PFSK-1 (cell line): ENCODE measurements around the gene BMF.

Experiments used
- FOXP2 ChIP-seq: optimal IDR thresholded peaks from 2 replicates; pipeline ENCODE3; 2011; ENCODE audit warnings: borderline replicate concordance, control low read depth, inconsistent platforms; ENCODE audit not compliant: insufficient read depth; ENCODE audit errors: extremely low read length, extremely low read depth
- POLR2AphosphoS5 ChIP-seq: IDR thresholded peaks from 2 replicates; pipeline ENCODE4 v1.6.1; 2012; ENCODE audit warnings: low read depth, mild to moderate bottlenecking, control low read depth, low read length, moderate library complexity
- REST ChIP-seq, 2 experiments: IDR thresholded peaks; 2 replicates each; pipeline versions ENCODE4 v1.6.1 to v1.8.0; 2011 to 2012; ENCODE audit warnings: low read depth in 2 of 2, low read length in 2 of 2, control low read depth in 1 of 2, inconsistent platforms in 1 of 2, mild to moderate bottlenecking in 1 of 2, moderate library complexity in 1 of 2; ENCODE audit not compliant: insufficient read depth in 1 of 2
- SIN3A ChIP-seq: IDR thresholded peaks from 2 replicates; pipeline ENCODE4 v1.6.1; 2012; ENCODE audit warnings: mild to moderate bottlenecking, low read length, moderate library complexity, borderline replicate concordance; ENCODE audit not compliant: insufficient read depth
- TAF1 ChIP-seq: IDR thresholded peaks from 2 replicates; pipeline ENCODE4 v1.6.1; 2012; ENCODE audit warnings: low read length, control low read depth, borderline replicate concordance; ENCODE audit not compliant: insufficient read depth

The BMF gene

GRCh38 chr15:40085266-40085665 lies 23.4 kb downstream of the BMF start:
- TF ChIP-seq POLR2AphosphoS5 (no peak), TAF1 (no peak), REST (IDR thresholded peaks at IDR 0.05; ENCODE audit: insufficient read depth in 1 of 2, low read depth in 2 of 2, low read length in 2 of 2) (no peak), SIN3A (no peak), FOXP2 (no peak)

- no peak for TF ChIP-seq FOXP2
- TF ChIP-seq SIN3A, result no peak
- no peak for TF ChIP-seq TAF1
- no peak for TF ChIP-seq REST (IDR thresholded peaks at IDR 0.05; ENCODE audit: insufficient read depth in 1 of 2, low read depth in 2 of 2, low read length in 2 of 2)
- no peak for TF ChIP-seq POLR2AphosphoS5
These were observed 24.0 kb downstream of the BMF start for GRCh38 chr15:40084650-40085049.

GRCh38 chr15:40082195-40082883 lies 26.3 kb downstream of the BMF start:
- TF ChIP-seq TAF1 (no peak), POLR2AphosphoS5 (no peak), REST (IDR thresholded peaks at IDR 0.05; ENCODE audit: insufficient read depth in 1 of 2, low read depth in 2 of 2, low read length in 2 of 2) (no peak), FOXP2 (no peak), SIN3A (no peak)

- TF ChIP-seq SIN3A (0 out of 2 replicates have a peak, but pooled peaks have one; percentile 56), TAF1 (peak; percentile 39; the same call in 1 of the 2 replicates), REST (IDR thresholded peaks at IDR 0.05; ENCODE audit: insufficient read depth in 1 of 2, low read depth in 2 of 2, low read length in 2 of 2) (no peak)
These were observed 26.9 kb downstream of the BMF start for GRCh38 chr15:40081691-40082194.

GRCh38 chr15:40080847-40081246 lies 27.8 kb downstream of the BMF start:
- TF ChIP-seq TAF1 (no peak), REST (IDR thresholded peaks at IDR 0.05; ENCODE audit: insufficient read depth in 1 of 2, low read depth in 2 of 2, low read length in 2 of 2) (no peak), FOXP2 (no peak), POLR2AphosphoS5 (no peak), SIN3A (no peak)
